ENCODE measurements around the gene SLIT3. TPM values are rescaled to one million over a fixed set of nuclear protein-coding genes. Genes with fewer than 3 reads are reported as not detected.

The SLIT3 gene
- total and polyA plus RNA-seq, 10 of the 15 experiments (the other 5 are each of a cell fraction or from before 2014, with no cell fraction given) = 0.05 TPM; not detected in 9

DNA sequence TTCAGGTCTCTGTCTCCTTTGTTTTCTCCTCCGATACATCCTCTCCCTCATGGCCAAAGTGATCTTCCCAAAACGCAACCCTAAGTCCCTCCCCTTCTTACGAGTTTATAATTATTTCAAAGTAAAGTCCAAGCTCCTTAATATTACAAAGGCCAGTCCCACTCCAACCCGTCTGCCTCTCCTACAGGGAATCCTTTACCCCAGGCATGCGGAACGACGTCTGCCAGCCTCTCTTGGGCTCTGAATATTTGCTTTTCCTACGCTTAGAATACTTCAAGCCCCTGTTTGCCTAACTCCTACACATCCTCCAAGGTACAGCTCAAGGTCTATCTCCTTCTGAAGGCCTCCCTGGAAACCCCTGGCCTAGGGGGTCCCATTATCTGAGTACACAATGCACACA is 246.4 kb downstream of the SLIT3 start:
- ATAC-seq = no peak
- SMC1A ChIA-PET (ENCODE audit: uncharacterized antibody, unreplicated experiment) = no interaction called here
- intact Hi-C loops (cut with micrococcal nuclease; ENCODE audit: unreplicated experiment) = no loop called here

More for the DNA sequence above, 246.4 kb downstream of the SLIT3 start:
- TF ChIP-seq GATAD2B (conservative IDR thresholded peaks at IDR 0.05; ENCODE audit: low read depth) = no peak
- no peak for TF ChIP-seq FOS (IDR thresholded peaks at IDR 0.05; ENCODE audit: borderline replicate concordance, extremely low read depth, insufficient read length)
- no peak for TF ChIP-seq SMC3 (IDR thresholded peaks at IDR 0.05; ENCODE audit: borderline replicate concordance, low read length)
- TF ChIP-seq MXI1 (IDR thresholded peaks at IDR 0.05; ENCODE audit: low read depth, low read length) = no peak
- TF ChIP-seq BMI1 (IDR thresholded peaks at IDR 0.05; ENCODE audit: borderline replicate concordance) = no peak
- TF ChIP-seq RCOR1 (conservative IDR thresholded peaks at IDR 0.05; ENCODE audit: low read depth, low read length) = no peak
- no peak for TF ChIP-seq SIX5 (IDR thresholded peaks at IDR 0.05; ENCODE audit: low read depth, low read length, severe bottlenecking)
- TF ChIP-seq FOXK2 (IDR thresholded peaks at IDR 0.05) = no peak
- no peak for TF ChIP-seq KDM1A (IDR thresholded peaks at IDR 0.05; ENCODE audit: borderline replicate concordance)
- TF ChIP-seq IKZF1 (conservative IDR thresholded peaks at IDR 0.05) = no peak
- TF ChIP-seq, protein P1, sequence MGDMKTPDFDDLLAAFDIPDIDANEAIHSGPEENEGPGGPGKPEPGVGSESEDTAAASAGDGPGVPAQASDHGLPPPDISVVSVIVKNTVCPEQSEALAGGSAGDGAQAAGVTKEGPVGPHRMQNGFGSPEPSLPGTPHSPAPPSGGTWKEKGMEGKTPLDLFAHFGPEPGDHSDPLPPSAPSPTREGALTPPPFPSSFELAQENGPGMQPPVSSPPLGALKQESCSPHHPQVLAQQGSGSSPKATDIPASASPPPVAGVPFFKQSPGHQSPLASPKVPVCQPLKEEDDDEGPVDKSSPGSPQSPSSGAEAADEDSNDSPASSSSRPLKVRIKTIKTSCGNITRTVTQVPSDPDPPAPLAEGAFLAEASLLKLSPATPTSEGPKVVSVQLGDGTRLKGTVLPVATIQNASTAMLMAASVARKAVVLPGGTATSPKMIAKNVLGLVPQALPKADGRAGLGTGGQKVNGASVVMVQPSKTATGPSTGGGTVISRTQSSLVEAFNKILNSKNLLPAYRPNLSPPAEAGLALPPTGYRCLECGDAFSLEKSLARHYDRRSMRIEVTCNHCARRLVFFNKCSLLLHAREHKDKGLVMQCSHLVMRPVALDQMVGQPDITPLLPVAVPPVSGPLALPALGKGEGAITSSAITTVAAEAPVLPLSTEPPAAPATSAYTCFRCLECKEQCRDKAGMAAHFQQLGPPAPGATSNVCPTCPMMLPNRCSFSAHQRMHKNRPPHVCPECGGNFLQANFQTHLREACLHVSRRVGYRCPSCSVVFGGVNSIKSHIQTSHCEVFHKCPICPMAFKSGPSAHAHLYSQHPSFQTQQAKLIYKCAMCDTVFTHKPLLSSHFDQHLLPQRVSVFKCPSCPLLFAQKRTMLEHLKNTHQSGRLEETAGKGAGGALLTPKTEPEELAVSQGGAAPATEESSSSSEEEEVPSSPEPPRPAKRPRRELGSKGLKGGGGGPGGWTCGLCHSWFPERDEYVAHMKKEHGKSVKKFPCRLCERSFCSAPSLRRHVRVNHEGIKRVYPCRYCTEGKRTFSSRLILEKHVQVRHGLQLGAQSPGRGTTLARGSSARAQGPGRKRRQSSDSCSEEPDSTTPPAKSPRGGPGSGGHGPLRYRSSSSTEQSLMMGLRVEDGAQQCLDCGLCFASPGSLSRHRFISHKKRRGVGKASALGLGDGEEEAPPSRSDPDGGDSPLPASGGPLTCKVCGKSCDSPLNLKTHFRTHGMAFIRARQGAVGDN (IDR thresholded peaks at IDR 0.05) = no peak
- no peak for TF ChIP-seq HDAC2 (IDR thresholded peaks at IDR 0.05)
- TF ChIP-seq SUZ12 (IDR thresholded peaks at IDR 0.05; ENCODE audit: unreplicated experiment) = no peak
- TF ChIP-seq, protein P2, sequence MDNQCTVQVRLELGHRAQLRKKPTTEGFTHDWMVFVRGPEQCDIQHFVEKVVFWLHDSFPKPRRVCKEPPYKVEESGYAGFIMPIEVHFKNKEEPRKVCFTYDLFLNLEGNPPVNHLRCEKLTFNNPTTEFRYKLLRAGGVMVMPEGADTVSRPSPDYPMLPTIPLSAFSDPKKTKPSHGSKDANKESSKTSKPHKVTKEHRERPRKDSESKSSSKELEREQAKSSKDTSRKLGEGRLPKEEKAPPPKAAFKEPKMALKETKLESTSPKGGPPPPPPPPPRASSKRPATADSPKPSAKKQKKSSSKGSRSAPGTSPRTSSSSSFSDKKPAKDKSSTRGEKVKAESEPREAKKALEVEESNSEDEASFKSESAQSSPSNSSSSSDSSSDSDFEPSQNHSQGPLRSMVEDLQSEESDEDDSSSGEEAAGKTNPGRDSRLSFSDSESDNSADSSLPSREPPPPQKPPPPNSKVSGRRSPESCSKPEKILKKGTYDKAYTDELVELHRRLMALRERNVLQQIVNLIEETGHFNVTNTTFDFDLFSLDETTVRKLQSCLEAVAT (IDR thresholded peaks at IDR 0.05) = no peak
- H4K20me1 ChIP-seq (ENCODE audit: control insufficient read depth, insufficient read depth) = no peaks in the 10 kb centered on the region
- no peaks in the 10 kb centered on the region for H3K36me3 ChIP-seq (ENCODE audit: control insufficient read depth in 2 of 2, insufficient read depth in 2 of 2, low read length in 1 of 2)
- ChIA-PET RAD21 (ENCODE audit: unreplicated experiment) (no interaction called here), CTCF (interaction anchor here (1.5 kb wide), 1 partner anchor 12 kb away, joined by 3 read pairs; no protein-coding TSS in a partner anchor), POLR2A (no interaction called here)
- H3K4me3 ChIP-seq = no peak overlapping the region
- H3K79me2 ChIP-seq (ENCODE audit: control insufficient read depth, insufficient read depth, low read length) = no peaks in the 10 kb centered on the region
- no peak overlapping the region for H3K9ac ChIP-seq (ENCODE audit: control insufficient read depth, insufficient read depth, low read length)
- FAIRE-seq (no peak), DNase-seq (ENCODE audit: low read depth, low spot score) (no peak)
- no peak overlapping the region for H3K4me2 ChIP-seq (ENCODE audit: control insufficient read depth, insufficient read depth)
- H3K9me3 ChIP-seq (replicated peaks; ENCODE audit: control insufficient read depth, insufficient read depth, low read length) = no peaks in the 10 kb centered on the region
- in situ Hi-C loops (cut with MboI) = no loop called here
- no peaks in the 10 kb centered on the region for H3K4me1 ChIP-seq (ENCODE audit: control insufficient read depth, insufficient read depth, low read length)
- H3K27ac ChIP-seq (ENCODE audit: control insufficient read depth, insufficient read depth) = no peak overlapping the region
- BruUV-seq (replicated peaks) = no TSS peak
- H3K27me3 ChIP-seq (replicated peaks in 1 of 2; ENCODE audit: control insufficient read depth in 2 of 2, insufficient read depth in 2 of 2, low read length in 1 of 2) = peaks cover 0 to 6% of the 10 kb centered on the region in 2 experiments; a peak in 2 of 4 replicates
- no peak overlapping the region for H2AFZ ChIP-seq (ENCODE audit: control insufficient read depth, low read depth, low read length)
- WGBS (ENCODE audit: insufficient coverage, insufficient replicate concordance, low lambda C conversion rate, missing lambda C conversion rate) = 32% methylated on average over 8 of the region's 8 CpGs
